ENCODE measurements around the gene DNAH10.

Gene DNAH10

GRCh38 chr12:123761841-123762714 is at the start of gene DNAH10:
TSS of gene DNAH10 (plus strand) at chr12:123762301. CDS start at chr12:123762337, 36 bp downstream.
- no peaks in the 10 kb centered on the region for H3K9me3 ChIP-seq (ENCODE audit: control insufficient read depth, low read depth, low read length)
- peaks cover 9% of the 10 kb centered on the region for H3K4me1 ChIP-seq (ENCODE audit: control insufficient read depth, low read depth, low read length)
- H3K9ac ChIP-seq (ENCODE audit: low read length): peak within 1 kb of the TSS; percentile 50
- H3K36me3 ChIP-seq (ENCODE audit: control insufficient read depth, low read depth, low read length): peaks cover 13% of the 10 kb centered on the region
- H3K4me3 ChIP-seq (ENCODE audit: low read length): peak within 1 kb of the TSS; percentile 63
- no peak within 1 kb of the TSS for H3K27ac ChIP-seq (ENCODE audit: low read length)
- H3K27me3 ChIP-seq (ENCODE audit: control insufficient read depth, insufficient read depth, low read length): peaks cover 20% of the 10 kb centered on the region

- Histone ChIP-seq H3K27ac (ENCODE audit: low read length) (peak overlapping the region; percentile 45), H3K4me1 (ENCODE audit: control insufficient read depth, low read depth, low read length) (peaks cover 5% of the 10 kb centered on the region), H3K4me3 (ENCODE audit: low read length) (peak overlapping the region; percentile 86), H3K36me3 (ENCODE audit: control insufficient read depth, low read depth, low read length) (peaks cover 3% of the 10 kb centered on the region), H3K9ac (ENCODE audit: low read length) (peak overlapping the region; percentile 89), H3K27me3 (ENCODE audit: control insufficient read depth, insufficient read depth, low read length) (no peaks in the 10 kb centered on the region), H3K9me3 (ENCODE audit: control insufficient read depth, low read depth, low read length) (no peaks in the 10 kb centered on the region)
Measured at GRCh38 chr12:123712780-123713319, 49.3 kb upstream of the DNAH10 start.

GRCh38 chr12:123713398-123713797 is 48.7 kb upstream of the DNAH10 start:
- no peak overlapping the region for H3K27ac ChIP-seq (ENCODE audit: low read length)
- H3K4me3 ChIP-seq (ENCODE audit: low read length): peak overlapping the region; percentile 86
- H3K9ac ChIP-seq (ENCODE audit: low read length): peak overlapping the region; percentile 89

GRCh38 chr12:123713823-123714585 is 48.1 kb upstream of the DNAH10 start:
- no peak overlapping the region for H3K27ac ChIP-seq (ENCODE audit: low read length)

More at GRCh38 chr12:123713398-123713797, 48.7 kb upstream of the DNAH10 start:
- no peaks in the 10 kb centered on the region for H3K9me3 ChIP-seq (ENCODE audit: control insufficient read depth, low read depth, low read length)
- H3K36me3 ChIP-seq (ENCODE audit: control insufficient read depth, low read depth, low read length): peaks cover 3% of the 10 kb centered on the region
- H3K27me3 ChIP-seq (ENCODE audit: control insufficient read depth, insufficient read depth, low read length): no peaks in the 10 kb centered on the region
- peaks cover 5% of the 10 kb centered on the region for H3K4me1 ChIP-seq (ENCODE audit: control insufficient read depth, low read depth, low read length)

GRCh38 chr12:123715195-123715594 is 46.9 kb upstream of the DNAH10 start:
- no peak overlapping the region for H3K4me3 ChIP-seq (ENCODE audit: low read length)
- H3K9me3 ChIP-seq (ENCODE audit: control insufficient read depth, low read depth, low read length): no peaks in the 10 kb centered on the region
- H3K36me3 ChIP-seq (ENCODE audit: control insufficient read depth, low read depth, low read length): peaks cover 10% of the 10 kb centered on the region
- no peak overlapping the region for H3K27ac ChIP-seq (ENCODE audit: low read length)
- no peaks in the 10 kb centered on the region for H3K27me3 ChIP-seq (ENCODE audit: control insufficient read depth, insufficient read depth, low read length)
- H3K9ac ChIP-seq (ENCODE audit: low read length): no peak overlapping the region
- H3K4me1 ChIP-seq (ENCODE audit: control insufficient read depth, low read depth, low read length): peaks cover 5% of the 10 kb centered on the region

More at GRCh38 chr12:123713823-123714585, 48.1 kb upstream of the DNAH10 start:
- peak overlapping the region; percentile 86 for H3K4me3 ChIP-seq (ENCODE audit: low read length)
- H3K4me1 ChIP-seq (ENCODE audit: control insufficient read depth, low read depth, low read length): peaks cover 5% of the 10 kb centered on the region
- H3K36me3 ChIP-seq (ENCODE audit: control insufficient read depth, low read depth, low read length): peaks cover 3% of the 10 kb centered on the region
- no peaks in the 10 kb centered on the region for H3K9me3 ChIP-seq (ENCODE audit: control insufficient read depth, low read depth, low read length)
- no peaks in the 10 kb centered on the region for H3K27me3 ChIP-seq (ENCODE audit: control insufficient read depth, insufficient read depth, low read length)
- no peak overlapping the region for H3K9ac ChIP-seq (ENCODE audit: low read length)

- no peak overlapping the region for H3K9ac ChIP-seq (ENCODE audit: low read length)
- no peak overlapping the region for H3K4me3 ChIP-seq (ENCODE audit: low read length)
- H3K36me3 ChIP-seq (ENCODE audit: control insufficient read depth, low read depth, low read length): peaks cover 29% of the 10 kb centered on the region
- no peak overlapping the region for H3K27ac ChIP-seq (ENCODE audit: low read length)
- H3K4me1 ChIP-seq (ENCODE audit: control insufficient read depth, low read depth, low read length): peaks cover 5% of the 10 kb centered on the region
- no peaks in the 10 kb centered on the region for H3K27me3 ChIP-seq (ENCODE audit: control insufficient read depth, insufficient read depth, low read length)
- H3K9me3 ChIP-seq (ENCODE audit: control insufficient read depth, low read depth, low read length): no peaks in the 10 kb centered on the region
Measured at GRCh38 chr12:123717350-123717749, 44.8 kb upstream of the DNAH10 start.

- Histone ChIP-seq H3K9ac (ENCODE audit: low read length) (no peak overlapping the region), H3K27me3 (ENCODE audit: control insufficient read depth, insufficient read depth, low read length) (no peaks in the 10 kb centered on the region), H3K27ac (ENCODE audit: low read length) (no peak overlapping the region), H3K4me3 (ENCODE audit: low read length) (no peak overlapping the region), H3K9me3 (ENCODE audit: control insufficient read depth, low read depth, low read length) (no peaks in the 10 kb centered on the region), H3K36me3 (ENCODE audit: control insufficient read depth, low read depth, low read length) (peaks cover 45% of the 10 kb centered on the region), H3K4me1 (ENCODE audit: control insufficient read depth, low read depth, low read length) (no peaks in the 10 kb centered on the region)
Measured at GRCh38 chr12:123720141-123720814, 41.8 kb upstream of the DNAH10 start.

GRCh38 chr12:123721245-123721644 is 40.9 kb upstream of the DNAH10 start:
- no peaks in the 10 kb centered on the region for H3K4me1 ChIP-seq (ENCODE audit: control insufficient read depth, low read depth, low read length)
- H3K36me3 ChIP-seq (ENCODE audit: control insufficient read depth, low read depth, low read length): peaks cover 55% of the 10 kb centered on the region
- no peak overlapping the region for H3K4me3 ChIP-seq (ENCODE audit: low read length)

GRCh38 chr12:123723011-123723410 is 39.1 kb upstream of the DNAH10 start:
- Histone ChIP-seq H3K27ac (ENCODE audit: low read length) (no peak overlapping the region), H3K27me3 (ENCODE audit: control insufficient read depth, insufficient read depth, low read length) (no peaks in the 10 kb centered on the region), H3K9me3 (ENCODE audit: control insufficient read depth, low read depth, low read length) (no peaks in the 10 kb centered on the region), H3K9ac (ENCODE audit: low read length) (no peak overlapping the region), H3K4me1 (ENCODE audit: control insufficient read depth, low read depth, low read length) (no peaks in the 10 kb centered on the region), H3K4me3 (ENCODE audit: low read length) (no peak overlapping the region), H3K36me3 (ENCODE audit: control insufficient read depth, low read depth, low read length) (peaks cover 72% of the 10 kb centered on the region)

More at GRCh38 chr12:123721245-123721644, 40.9 kb upstream of the DNAH10 start:
- Histone ChIP-seq H3K9me3 (ENCODE audit: control insufficient read depth, low read depth, low read length) (no peaks in the 10 kb centered on the region), H3K27ac (ENCODE audit: low read length) (no peak overlapping the region), H3K27me3 (ENCODE audit: control insufficient read depth, insufficient read depth, low read length) (no peaks in the 10 kb centered on the region), H3K9ac (ENCODE audit: low read length) (no peak overlapping the region)

GRCh38 chr12:123723765-123724164 is 38.3 kb upstream of the DNAH10 start:
- Histone ChIP-seq H3K27me3 (ENCODE audit: control insufficient read depth, insufficient read depth, low read length) (no peaks in the 10 kb centered on the region), H3K36me3 (ENCODE audit: control insufficient read depth, low read depth, low read length) (peaks cover 79% of the 10 kb centered on the region), H3K9ac (ENCODE audit: low read length) (no peak overlapping the region), H3K27ac (ENCODE audit: low read length) (no peak overlapping the region), H3K4me1 (ENCODE audit: control insufficient read depth, low read depth, low read length) (no peaks in the 10 kb centered on the region), H3K9me3 (ENCODE audit: control insufficient read depth, low read depth, low read length) (no peaks in the 10 kb centered on the region), H3K4me3 (ENCODE audit: low read length) (no peak overlapping the region)

- H3K27me3 ChIP-seq (ENCODE audit: control insufficient read depth, insufficient read depth, low read length): no peaks in the 10 kb centered on the region
- H3K4me1 ChIP-seq (ENCODE audit: control insufficient read depth, low read depth, low read length): no peaks in the 10 kb centered on the region
- no peak overlapping the region for H3K4me3 ChIP-seq (ENCODE audit: low read length)
- no peaks in the 10 kb centered on the region for H3K9me3 ChIP-seq (ENCODE audit: control insufficient read depth, low read depth, low read length)
- no peak overlapping the region for H3K9ac ChIP-seq (ENCODE audit: low read length)
- H3K36me3 ChIP-seq (ENCODE audit: control insufficient read depth, low read depth, low read length): peaks cover 78% of the 10 kb centered on the region
- H3K27ac ChIP-seq (ENCODE audit: low read length): no peak overlapping the region
Measured at GRCh38 chr12:123726244-123726643, 35.9 kb upstream of the DNAH10 start.

Measured in iPS-18a (cell line).